ENCODE measurements around the gene KHDC3L.

- TF ChIP-seq CTCF (IDR thresholded peaks at IDR 0.05) = no peak
- TF ChIP-seq POLR2A (IDR thresholded peaks at IDR 0.05) = no peak
Measured at GRCh38 chr6:73393278-73393677, 30.8 kb downstream of the KHDC3L start.
